IPS-18a (cell line): ENCODE data around the gene AWAT2.

Experiments used
- H3K27ac ChIP-seq: one replicate; pipeline ENCODE4 v1.5.1; 2013; ENCODE audit warnings: low read length
- H3K27me3 ChIP-seq: one replicate; pipeline ENCODE4 v1.6.1; 2013; ENCODE audit warnings: mild to moderate bottlenecking, low read length; ENCODE audit not compliant: control insufficient read depth, insufficient read depth
- H3K36me3 ChIP-seq: one replicate; pipeline ENCODE4 v1.6.1; 2013; ENCODE audit warnings: low read depth, low read length; ENCODE audit not compliant: control insufficient read depth
- H3K4me1 ChIP-seq: one replicate; pipeline ENCODE4 v1.6.1; 2013; ENCODE audit warnings: low read depth, low read length; ENCODE audit not compliant: control insufficient read depth
- H3K4me3 ChIP-seq: one replicate; pipeline ENCODE4 v1.5.1; 2013; ENCODE audit warnings: low read length
- H3K9ac ChIP-seq: one replicate; pipeline ENCODE4 v1.6.1; 2013; ENCODE audit warnings: mild to moderate bottlenecking, low read length, moderate library complexity
- H3K9me3 ChIP-seq: one replicate; pipeline ENCODE4 v1.6.1; 2013; ENCODE audit warnings: low read depth, low read length; ENCODE audit not compliant: control insufficient read depth

Gene AWAT2

DNA sequence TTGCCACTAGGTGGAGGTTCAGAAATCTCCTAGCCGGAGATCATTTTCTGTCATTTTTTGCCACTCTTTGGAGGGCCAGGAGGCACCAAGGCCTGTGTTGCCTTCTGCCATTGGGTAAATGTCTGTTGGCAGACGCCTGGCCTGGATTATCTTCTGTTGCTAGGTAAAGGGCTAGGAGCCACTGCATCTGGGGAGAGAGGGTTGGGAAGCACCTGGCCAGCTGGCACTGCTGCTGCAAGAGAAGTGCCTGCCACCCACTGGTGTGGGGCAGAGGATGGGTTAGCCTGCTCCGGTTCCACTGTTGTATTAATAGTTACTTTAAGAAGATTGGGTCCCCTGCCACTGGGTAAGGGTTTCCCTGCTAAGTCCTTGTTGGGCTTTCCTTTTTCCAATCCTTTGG is 58.1 kb downstream of the AWAT2 start:
- Histone ChIP-seq H3K36me3 (no peaks in the 10 kb centered on the region), H3K27me3 (no peaks in the 10 kb centered on the region), H3K4me3 (no peak overlapping the region), H3K9ac (no peak overlapping the region), H3K9me3 (peaks cover 9% of the 10 kb centered on the region), H3K4me1 (no peaks in the 10 kb centered on the region), H3K27ac (no peak overlapping the region)
